NCI-H187 treated with DMSO at 0.1 percent for 48 hours (cell line): ENCODE measurements around the gene OCEL1.
"Not testable (repeated sequence)": the region's sequence is repeated elsewhere in the genome, so short reads cannot be mapped to it uniquely, and the experiment has no call there.

Experiments
- DNase-seq: peaks from one replicate; lab custom pipeline; 2025; lab: John Stamatoyannopoulos, UW

Gene OCEL1

GRCh38 chr19:17263712-17264640, 38.0 kb downstream of the OCEL1 start:
- no peak for DNase-seq

DNA sequence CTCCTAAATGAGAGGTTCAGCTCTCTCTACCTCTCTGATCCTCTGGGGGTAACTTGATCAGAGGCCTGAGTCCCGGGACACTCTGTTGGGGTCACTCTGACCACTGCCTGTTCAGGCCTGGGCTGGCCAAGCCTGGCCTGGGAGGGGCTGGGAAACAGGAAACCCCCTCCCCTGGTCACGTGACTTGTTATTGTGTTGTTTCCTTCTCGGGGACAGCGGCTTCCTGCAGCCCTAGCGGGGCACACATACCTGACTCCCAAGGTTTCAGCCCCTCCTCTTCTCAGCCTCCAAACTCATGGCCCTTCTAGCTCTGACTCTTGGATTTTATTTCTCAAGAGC, 38.6 kb downstream of the OCEL1 start, which contains the start of gene USHBP1:
TSS of gene USHBP1 (minus strand) at position 105 of the 339 bp plus-strand sequence. CDS start 446 bp downstream, outside the sequence.
- no peak for DNase-seq

DNA sequence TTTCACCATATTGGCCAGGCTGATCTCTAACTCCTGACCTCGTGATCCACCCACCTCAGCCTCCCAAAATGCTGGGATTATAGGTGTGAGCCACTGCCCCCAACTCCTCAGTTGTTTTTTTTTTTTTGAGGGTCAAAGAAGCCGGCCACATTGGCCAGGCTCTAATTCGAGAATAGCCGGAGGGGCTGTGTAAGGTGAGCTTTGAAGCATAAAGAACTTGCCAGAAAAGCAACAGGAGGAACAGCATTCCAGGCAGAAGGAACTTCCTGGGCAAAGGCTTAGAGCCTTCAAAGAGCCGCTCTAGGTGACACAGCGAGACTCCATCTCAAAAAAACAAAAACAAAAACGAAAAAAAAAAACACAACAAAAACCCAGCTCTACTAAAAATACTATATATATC, 40.0 kb downstream of the OCEL1 start:
- DNase-seq: no peak

DNA sequence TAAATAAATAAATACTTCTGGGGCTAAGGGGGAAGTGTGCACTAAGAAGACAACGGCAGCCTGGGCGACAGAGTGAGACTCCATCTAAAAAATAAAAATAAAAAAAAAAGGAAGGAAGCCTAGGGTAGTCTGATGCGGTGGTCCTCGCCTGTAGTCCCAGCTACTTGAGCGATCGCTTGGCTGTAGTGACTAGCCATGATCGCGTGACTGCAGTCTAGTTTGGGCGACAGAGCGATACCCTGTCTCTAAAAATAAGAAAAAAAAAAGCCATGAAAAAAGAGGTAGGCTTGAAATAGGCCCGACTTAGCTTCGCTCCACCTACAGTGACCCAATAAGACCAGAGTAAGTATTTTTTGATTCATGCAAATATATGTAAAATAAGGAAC, 40.6 kb downstream of the OCEL1 start:
- DNase-seq: no peak

DNA sequence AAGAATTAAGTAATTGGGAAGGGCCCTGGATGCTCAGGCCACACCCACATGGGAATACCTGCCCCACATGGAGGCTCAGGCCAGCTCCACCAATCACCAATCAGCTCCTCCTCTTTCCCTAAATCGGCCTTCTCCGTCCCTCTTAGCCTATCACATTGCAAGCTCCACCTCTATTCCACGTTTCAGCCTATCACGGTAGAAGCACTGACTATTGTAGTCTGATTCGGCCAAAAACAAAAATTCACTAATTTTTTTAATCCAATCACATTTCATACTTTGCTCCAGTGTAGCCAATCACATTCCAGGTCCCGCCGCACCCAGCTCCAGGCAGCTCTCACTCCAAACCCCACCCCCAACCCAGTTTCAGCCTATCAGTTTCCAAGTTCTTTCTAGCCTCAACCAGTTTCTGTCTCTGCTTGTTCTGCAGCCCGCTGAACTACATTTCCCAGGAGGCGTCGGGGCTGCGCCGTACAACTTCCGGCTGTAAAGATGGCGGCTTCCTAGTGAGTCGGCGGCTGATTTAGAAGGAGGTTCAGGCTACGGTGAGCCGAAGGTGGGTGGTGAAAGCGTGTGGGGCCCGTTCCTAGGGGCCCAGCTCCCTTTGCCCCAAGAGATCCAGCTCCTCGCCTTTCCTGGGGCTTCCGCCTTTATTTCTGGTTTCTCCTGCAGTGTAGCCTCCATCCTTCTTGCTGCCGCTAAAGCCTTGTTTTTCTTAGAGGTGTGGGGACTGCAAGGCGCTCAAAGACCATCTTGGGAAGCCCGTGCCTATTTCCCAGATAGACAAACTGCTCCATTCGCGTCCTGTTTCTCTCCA, 41.2 kb downstream of the OCEL1 start, which contains the start of gene BABAM1:
TSS of gene BABAM1 (plus strand) at position 469 of the 814 bp plus-strand sequence. CDS start 1,364 bp downstream, outside the sequence.
- DNase-seq: peak; percentile 84

- no peak for DNase-seq
Measured at GRCh38 chr19:17268754-17269153, 42.7 kb downstream of the OCEL1 start.

GRCh38 chr19:17274892-17275291, 48.9 kb downstream of the OCEL1 start:
- not testable (repeated sequence) for DNase-seq

- DNase-seq: no peak
Measured at GRCh38 chr19:17275441-17276175, 49.6 kb downstream of the OCEL1 start.
